RWPE2 (cell line): ENCODE measurements around the gene PIP5KL1.
"Not testable (repeated sequence)": the region's sequence is repeated elsewhere in the genome, so short reads cannot be mapped to it uniquely, and the experiment has no call there.

ENCODE experiments used
- ATAC-seq: fragments of 200-7000 bp; cut with Tn5 transposase; 3 replicates; pipeline ENCODE4 v1.9.1; 2021; ENCODE audit warnings: low read depth
- DNase-seq: peaks from one replicate; pipeline ENCODE4 v3.0.0-alpha.2; 2020; ENCODE audit warnings: low spot score
- H3K27ac ChIP-seq: fragments of 450-650 bp; 2 replicates; pipeline ENCODE4 v1.5.1; 2017; ENCODE audit warnings: mild to moderate bottlenecking; ENCODE audit not compliant: poor library complexity, severe bottlenecking
- H3K27me3 ChIP-seq: fragments of 250-450 bp; sonication (Bioruptor Pico); 2 replicates; pipeline ENCODE4 v1.5.1; 2021; ENCODE audit warnings: mild to moderate bottlenecking, moderate library complexity; ENCODE audit not compliant: insufficient read depth, poor library complexity, severe bottlenecking
- H3K36me3 ChIP-seq: fragments of 250-450 bp; sonication (Bioruptor Pico); 2 replicates; pipeline ENCODE4 v1.5.1; 2020; ENCODE audit warnings: low read depth, mild to moderate bottlenecking, moderate library complexity
- H3K4me1 ChIP-seq: fragments of 250-450 bp; sonication (Bioruptor Pico); 2 replicates; pipeline ENCODE4 v1.5.1; 2021; ENCODE audit warnings: mild to moderate bottlenecking, moderate library complexity; ENCODE audit not compliant: insufficient read depth, poor library complexity, severe bottlenecking
- H3K4me3 ChIP-seq: fragments of 250-450 bp; sonication (Bioruptor Pico); 2 replicates; pipeline ENCODE4 v1.5.1; 2021; ENCODE audit warnings: mild to moderate bottlenecking, moderate library complexity; ENCODE audit not compliant: severe bottlenecking
- H3K9me3 ChIP-seq: fragments of 250-450 bp; sonication (Bioruptor Pico); 2 replicates; pipeline ENCODE4 v1.5.1; 2021; ENCODE audit warnings: mild to moderate bottlenecking, moderate library complexity; ENCODE audit not compliant: severe bottlenecking
- TF ChIP-seq, protein P1 (sequence below): fragments of 450-650 bp; IDR thresholded peaks from one replicate; pipeline ENCODE4 v1.5.1; 2017; ENCODE audit warnings: mild to moderate bottlenecking, moderate library complexity; ENCODE audit not compliant: poor library complexity, severe bottlenecking

PIP5KL1 gene

GRCh38 chr9:127884427-127884911 lies 46.1 kb downstream of the PIP5KL1 start:
- peak; percentile 55 for DNase-seq
- Histone ChIP-seq H3K27ac (no peak overlapping the region), H3K4me3 (no peak overlapping the region), H3K4me1 (no peaks in the 10 kb centered on the region), H3K27me3 (no peaks in the 10 kb centered on the region), H3K36me3 (peaks cover 17% of the 10 kb centered on the region), H3K9me3 (no peaks in the 10 kb centered on the region)
- TF ChIP-seq, protein P1, sequence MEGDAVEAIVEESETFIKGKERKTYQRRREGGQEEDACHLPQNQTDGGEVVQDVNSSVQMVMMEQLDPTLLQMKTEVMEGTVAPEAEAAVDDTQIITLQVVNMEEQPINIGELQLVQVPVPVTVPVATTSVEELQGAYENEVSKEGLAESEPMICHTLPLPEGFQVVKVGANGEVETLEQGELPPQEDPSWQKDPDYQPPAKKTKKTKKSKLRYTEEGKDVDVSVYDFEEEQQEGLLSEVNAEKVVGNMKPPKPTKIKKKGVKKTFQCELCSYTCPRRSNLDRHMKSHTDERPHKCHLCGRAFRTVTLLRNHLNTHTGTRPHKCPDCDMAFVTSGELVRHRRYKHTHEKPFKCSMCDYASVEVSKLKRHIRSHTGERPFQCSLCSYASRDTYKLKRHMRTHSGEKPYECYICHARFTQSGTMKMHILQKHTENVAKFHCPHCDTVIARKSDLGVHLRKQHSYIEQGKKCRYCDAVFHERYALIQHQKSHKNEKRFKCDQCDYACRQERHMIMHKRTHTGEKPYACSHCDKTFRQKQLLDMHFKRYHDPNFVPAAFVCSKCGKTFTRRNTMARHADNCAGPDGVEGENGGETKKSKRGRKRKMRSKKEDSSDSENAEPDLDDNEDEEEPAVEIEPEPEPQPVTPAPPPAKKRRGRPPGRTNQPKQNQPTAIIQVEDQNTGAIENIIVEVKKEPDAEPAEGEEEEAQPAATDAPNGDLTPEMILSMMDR = no peak
- peak; percentile 26; the same call in 1 of the 3 replicates for ATAC-seq

DNA sequence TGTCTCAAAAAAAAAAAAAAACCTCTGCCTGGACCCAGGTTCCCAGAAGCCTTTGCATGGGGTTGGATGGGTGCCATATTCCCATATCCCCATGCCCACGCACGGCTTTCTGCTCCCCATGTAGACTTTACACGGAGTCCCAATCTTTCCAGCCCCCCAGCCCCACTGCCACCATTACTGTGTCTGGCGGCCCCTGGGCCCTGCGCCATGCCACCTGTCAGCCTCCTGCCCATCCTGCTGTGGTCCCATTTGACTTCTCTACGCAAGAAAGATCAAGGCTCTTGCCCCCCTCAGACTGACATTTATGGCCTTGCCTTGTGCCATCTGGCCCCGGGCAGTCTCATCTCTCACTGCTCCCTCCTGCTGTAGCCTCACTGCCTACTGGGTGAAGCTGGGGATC lies 46.6 kb downstream of the PIP5KL1 start:
- Histone ChIP-seq H3K4me1 (no peaks in the 10 kb centered on the region), H3K9me3 (no peaks in the 10 kb centered on the region), H3K4me3 (no peak overlapping the region), H3K27ac (no peak overlapping the region), H3K36me3 (peaks cover 15% of the 10 kb centered on the region), H3K27me3 (no peaks in the 10 kb centered on the region)
- no peak for DNase-seq
- ATAC-seq = no peak
- TF ChIP-seq, protein P1 = no peak

- DNase-seq, H3K4me3 ChIP-seq, H3K9me3 ChIP-seq, H3K27me3 ChIP-seq, ATAC-seq, H3K4me1 ChIP-seq, H3K27ac ChIP-seq, H3K36me3 ChIP-seq: not testable (repeated sequence)
Measured at GRCh38 chr9:127881715-127882114, 48.9 kb downstream of the PIP5KL1 start.

GRCh38 chr9:127880143-127880542 lies 50.4 kb downstream of the PIP5KL1 start:
- TF ChIP-seq, protein P1 = no peak
- no peaks in the 10 kb centered on the region for H3K4me1 ChIP-seq
- H3K36me3 ChIP-seq = no peaks in the 10 kb centered on the region
- H3K27ac ChIP-seq = no peak overlapping the region
- no peak overlapping the region for H3K4me3 ChIP-seq
- DNase-seq (no peak), ATAC-seq (no peak)
- H3K9me3 ChIP-seq = no peaks in the 10 kb centered on the region
- H3K27me3 ChIP-seq = no peaks in the 10 kb centered on the region

GRCh38 chr9:127878652-127879390 lies 51.8 kb downstream of the PIP5KL1 start:
- Histone ChIP-seq H3K27me3 (no peaks in the 10 kb centered on the region), H3K4me3 (no peak overlapping the region), H3K4me1 (peaks cover 11% of the 10 kb centered on the region), H3K36me3 (no peaks in the 10 kb centered on the region), H3K27ac (no peak overlapping the region), H3K9me3 (no peaks in the 10 kb centered on the region)
- ATAC-seq = no peak
- TF ChIP-seq, protein P1 = no peak
- no peak for DNase-seq
